Keratinocyte (primary cell): ENCODE data around the gene UBE2J2. TPM values are rescaled to one million over a fixed set of nuclear protein-coding genes. Genes with fewer than 3 reads are reported as not detected.

Experiments
- DNase-seq: peaks from one replicate; pipeline ENCODE4 v3.0.0-alpha.2; 2011; ENCODE audit warnings: low read depth, missing footprints, low spot score
- FAIRE-seq: peaks from 2 replicates; lab custom pipeline; 2011; peaks lifted over from hg19 to GRCh38; lab: Jason Lieb, UNC
- H2AFZ ChIP-seq: 2 replicates; pipeline ENCODE4 v1.6.0; 2012; ENCODE audit warnings: low read length, control low read depth, inconsistent platforms; ENCODE audit not compliant: control insufficient read depth
- H3K27ac ChIP-seq: 2 replicates; pipeline ENCODE4 v1.5.1; 2011; ENCODE audit warnings: low read length; ENCODE audit not compliant: control insufficient read depth, insufficient read depth
- H3K27me3 ChIP-seq: 3 replicates; pipeline ENCODE4 v1.6.0; 2011; ENCODE audit warnings: low read length; ENCODE audit not compliant: control insufficient read depth, insufficient read depth; ENCODE audit errors: extremely low read depth
- H3K36me3 ChIP-seq, 2 experiments: 2 replicates in 1 of 2; 3 replicates in 1 of 2; pipeline ENCODE4 v1.5.1; 2011; ENCODE audit warnings: low read length in 2 of 2, mild to moderate bottlenecking in 1 of 2; ENCODE audit not compliant: control insufficient read depth in 2 of 2, insufficient read depth in 2 of 2; ENCODE audit errors: extremely low read depth in 1 of 2
- H3K4me1 ChIP-seq: 3 replicates; pipeline ENCODE4 v1.5.1; 2011; ENCODE audit warnings: low read length; ENCODE audit not compliant: control insufficient read depth, insufficient read depth; ENCODE audit errors: extremely low read depth
- H3K4me2 ChIP-seq: 3 replicates; pipeline ENCODE4 v1.6.0; 2011; ENCODE audit warnings: low read depth, low read length; ENCODE audit not compliant: control insufficient read depth, insufficient read depth; ENCODE audit errors: extremely low read depth
- H3K4me3 ChIP-seq, 3 experiments: fragments of 200-600 bp in 1 of 3; sonication (generic) in 1 of 3; 2 replicates in 2 of 3; 3 replicates in 1 of 3; pipeline ENCODE4 v1.5.1; 2011 to 2016; ENCODE audit warnings: low read length in 3 of 3, mild to moderate bottlenecking in 3 of 3, control low read depth in 2 of 3, inconsistent platforms in 1 of 3, low read depth in 1 of 3, mixed read lengths in 1 of 3, mixed run types in 1 of 3, moderate library complexity in 1 of 3; ENCODE audit not compliant: control insufficient read depth in 2 of 3, insufficient read depth in 2 of 3; ENCODE audit errors: extremely low read depth in 1 of 3
- H3K79me2 ChIP-seq: 2 replicates; pipeline ENCODE4 v1.6.0; 2012; ENCODE audit warnings: low read length; ENCODE audit not compliant: control insufficient read depth, insufficient read depth
- H3K9ac ChIP-seq: 3 replicates; pipeline ENCODE4 v1.6.0; 2011; ENCODE audit warnings: low read length; ENCODE audit not compliant: control insufficient read depth, insufficient read depth; ENCODE audit errors: extremely low read depth
- H3K9me1 ChIP-seq: 3 replicates; pipeline ENCODE4 v1.6.0; 2011; ENCODE audit warnings: low read length; ENCODE audit not compliant: control insufficient read depth, insufficient read depth; ENCODE audit errors: extremely low read depth
- H3K9me3 ChIP-seq: 2 replicates; pipeline ENCODE4 v1.5.1; 2012; ENCODE audit warnings: low read depth, low read length; ENCODE audit not compliant: control insufficient read depth
- H4K20me1 ChIP-seq: 3 replicates; pipeline ENCODE4 v1.6.0; 2011; ENCODE audit warnings: low read length; ENCODE audit not compliant: control insufficient read depth, insufficient read depth; ENCODE audit errors: extremely low read depth
- EZH2 ChIP-seq: IDR thresholded peaks from one replicate; pipeline ENCODE4 v1.6.1; 2012; ENCODE audit warnings: inconsistent platforms, mild to moderate bottlenecking, low read length, moderate library complexity
- dilution Hi-C: fragments of 300-500 bp; cut with MboI; formaldehyde crosslinking; loops from one replicate; pipeline ENCODE4 v1.7.0; 2020; ENCODE audit warnings: low sequenced_read_pairs; ENCODE audit not compliant: extremely low pct_ligation_motif_present
- polyA plus RNA-seq, 5 experiments: library from polyadenylated mRNA; depleted of rRNA in 3 of 5; stranded (reverse) in 3 of 5; stranded (forward) in 1 of 5; unstranded in 1 of 5; fragments of >200 nt; gene quantifications; 1 replicate in 1 of 5; 2 replicates in 3 of 5; 3 replicates in 1 of 5; pipeline versions ENCODE4 v1.2.1 to v1.2.3, GENCODE V29; 2011 to 2012; ENCODE audit warnings: missing spikeins in 2 of 5, low read depth in 1 of 5, low replicate concordance in 1 of 5
- TF ChIP-seq, protein P1 (sequence below), 3 experiments: IDR thresholded peaks in 1 of 3; conservative IDR thresholded peaks in 1 of 3; optimal IDR thresholded peaks in 1 of 3; 2 replicates in 2 of 3; 3 replicates in 1 of 3; pipeline versions ENCODE3 to v1.5.1; 2011; ENCODE audit warnings: low read length in 3 of 3, mild to moderate bottlenecking in 3 of 3, moderate library complexity in 2 of 3, control low read depth in 1 of 3, inconsistent platforms in 1 of 3; ENCODE audit not compliant: insufficient read depth in 2 of 3; ENCODE audit errors: extremely low read depth in 1 of 3

Gene UBE2J2
- polyA plus RNA-seq, 1 donor (not counting 4 experiments of a cell fraction or from before 2014, with no cell fraction given): 27.0 TPM

DNA sequence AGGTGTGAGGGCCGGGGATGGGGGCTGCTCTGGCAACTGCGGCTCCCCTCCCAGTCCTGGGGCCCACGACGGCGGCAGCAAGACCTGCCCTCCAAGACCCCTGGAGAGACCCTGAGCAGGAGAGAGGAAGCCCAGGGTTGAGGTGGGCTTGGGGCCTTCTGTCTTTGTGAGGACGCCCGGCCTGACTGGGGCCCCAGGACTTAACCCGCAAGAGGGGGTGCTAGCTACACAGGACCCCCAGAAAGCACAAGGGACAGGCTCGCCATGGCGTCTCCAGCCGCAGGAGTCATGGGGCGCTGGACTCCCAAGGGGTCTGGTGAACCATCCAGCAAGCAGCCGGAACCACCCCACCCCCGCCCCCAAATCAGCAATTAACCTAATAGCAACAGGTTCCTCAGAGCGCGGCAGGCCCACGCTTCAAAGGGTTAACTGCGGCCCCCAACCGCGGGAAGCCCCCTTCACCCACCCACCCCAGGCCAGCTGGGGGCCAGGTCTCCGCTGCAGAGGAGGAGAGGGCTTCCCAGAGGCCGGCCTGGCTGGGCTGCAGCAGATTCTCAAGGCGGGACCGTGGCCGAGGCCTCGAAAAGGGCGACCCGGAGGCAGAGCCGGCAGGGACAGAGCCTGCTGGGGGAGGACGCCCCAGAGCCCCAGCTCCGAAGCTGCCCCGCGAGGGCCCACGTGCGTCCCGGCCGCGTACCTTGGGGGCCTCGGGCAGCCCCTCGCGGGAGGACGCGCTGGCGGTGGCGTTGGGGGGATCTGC, 27.7 kb downstream of the UBE2J2 start:
- no peaks in the 10 kb centered on the region for H3K9me1 ChIP-seq
- no peak for DNase-seq
- H3K79me2 ChIP-seq: no peaks in the 10 kb centered on the region
- TF ChIP-seq, protein P1, sequence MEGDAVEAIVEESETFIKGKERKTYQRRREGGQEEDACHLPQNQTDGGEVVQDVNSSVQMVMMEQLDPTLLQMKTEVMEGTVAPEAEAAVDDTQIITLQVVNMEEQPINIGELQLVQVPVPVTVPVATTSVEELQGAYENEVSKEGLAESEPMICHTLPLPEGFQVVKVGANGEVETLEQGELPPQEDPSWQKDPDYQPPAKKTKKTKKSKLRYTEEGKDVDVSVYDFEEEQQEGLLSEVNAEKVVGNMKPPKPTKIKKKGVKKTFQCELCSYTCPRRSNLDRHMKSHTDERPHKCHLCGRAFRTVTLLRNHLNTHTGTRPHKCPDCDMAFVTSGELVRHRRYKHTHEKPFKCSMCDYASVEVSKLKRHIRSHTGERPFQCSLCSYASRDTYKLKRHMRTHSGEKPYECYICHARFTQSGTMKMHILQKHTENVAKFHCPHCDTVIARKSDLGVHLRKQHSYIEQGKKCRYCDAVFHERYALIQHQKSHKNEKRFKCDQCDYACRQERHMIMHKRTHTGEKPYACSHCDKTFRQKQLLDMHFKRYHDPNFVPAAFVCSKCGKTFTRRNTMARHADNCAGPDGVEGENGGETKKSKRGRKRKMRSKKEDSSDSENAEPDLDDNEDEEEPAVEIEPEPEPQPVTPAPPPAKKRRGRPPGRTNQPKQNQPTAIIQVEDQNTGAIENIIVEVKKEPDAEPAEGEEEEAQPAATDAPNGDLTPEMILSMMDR (optimal IDR thresholded peaks at IDR 0.05 in 1 of 3, IDR thresholded peaks at IDR 0.05 in 1 of 3, conservative IDR thresholded peaks at IDR 0.05 in 1 of 3; ENCODE audit: extremely low read depth in 1 of 3, insufficient read depth in 2 of 3, low read length in 3 of 3): no peak
- peak; percentile 47 for TF ChIP-seq EZH2
- FAIRE-seq: no peak
- H3K9ac ChIP-seq: no peak overlapping the region
- no peaks in the 10 kb centered on the region for H3K9me3 ChIP-seq
- peaks cover 6% of the 10 kb centered on the region for H3K4me1 ChIP-seq
- H2AFZ ChIP-seq: no peak overlapping the region
- H3K27me3 ChIP-seq: peaks cover 14% of the 10 kb centered on the region
- H3K4me2 ChIP-seq: peak overlapping the region; percentile 16
- H3K27ac ChIP-seq: no peak overlapping the region
- no peaks in the 10 kb centered on the region for H3K36me3 ChIP-seq
- dilution Hi-C loops: no loop called here
- no peak overlapping the region for H3K4me3 ChIP-seq
- H4K20me1 ChIP-seq: no peaks in the 10 kb centered on the region

DNA sequence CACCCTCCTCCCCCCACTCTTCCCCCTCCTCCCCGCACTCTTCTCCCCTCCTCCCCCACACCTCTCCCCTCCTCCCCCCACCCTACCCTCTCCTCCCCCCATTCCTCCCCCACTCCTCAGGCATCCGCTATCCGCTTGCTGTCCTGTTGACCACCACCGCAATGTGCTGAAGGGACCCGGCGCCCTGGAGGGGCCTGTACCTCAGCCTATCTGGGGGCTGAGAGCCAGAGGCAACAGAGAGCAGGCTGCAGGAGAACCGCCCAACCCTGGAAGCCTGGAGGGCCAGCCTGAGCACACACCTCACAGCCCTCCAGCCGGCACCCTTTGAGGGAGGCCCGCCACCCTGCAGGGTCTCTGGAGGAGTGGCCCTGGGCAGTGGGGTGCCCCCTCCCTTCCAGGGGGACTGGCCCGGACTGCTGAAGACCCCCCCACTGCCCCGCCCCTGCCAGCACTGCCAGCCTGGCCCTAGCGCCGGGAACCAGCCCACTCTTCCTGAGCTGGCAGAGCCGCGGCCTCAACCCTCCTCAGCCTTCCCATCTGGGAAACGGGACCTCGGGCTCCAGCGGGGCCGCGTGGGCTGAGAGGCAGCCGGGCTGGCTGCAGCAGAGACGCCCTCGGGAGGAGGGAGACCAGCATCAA, 28.4 kb downstream of the UBE2J2 start:
- no peaks in the 10 kb centered on the region for H3K9me1 ChIP-seq
- FAIRE-seq (no peak), DNase-seq (no peak)
- dilution Hi-C loops: no loop called here
- TF ChIP-seq, protein P1 (optimal IDR thresholded peaks at IDR 0.05 in 1 of 3, IDR thresholded peaks at IDR 0.05 in 1 of 3, conservative IDR thresholded peaks at IDR 0.05 in 1 of 3; ENCODE audit: extremely low read depth in 1 of 3, insufficient read depth in 2 of 3, low read length in 3 of 3): no peak
- TF ChIP-seq EZH2: no peak
- no peak overlapping the region for H3K4me2 ChIP-seq
- no peaks in the 10 kb centered on the region for H3K79me2 ChIP-seq
- H3K9me3 ChIP-seq: no peaks in the 10 kb centered on the region
- H3K4me1 ChIP-seq: peaks cover under 1% of the 10 kb centered on the region
- H2AFZ ChIP-seq: no peak overlapping the region
- no peaks in the 10 kb centered on the region for H3K36me3 ChIP-seq
- no peaks in the 10 kb centered on the region for H4K20me1 ChIP-seq
- H3K9ac ChIP-seq: no peak overlapping the region
- peaks cover 14% of the 10 kb centered on the region for H3K27me3 ChIP-seq
- no peak overlapping the region for H3K4me3 ChIP-seq
- no peak overlapping the region for H3K27ac ChIP-seq
